Measurements from ENCODE around the gene OR2T10. TPM values are rescaled to one million over a fixed set of nuclear protein-coding genes. Genes with fewer than 3 reads are reported as not detected.

The OR2T10 gene
- polyA plus RNA-seq, 3 donors from 2014 or later = not detected

GRCh38 chr1:248622570-248623001 lies 25.1 kb upstream of the OR2T10 start:
- Mint-ChIP-seq H3K27me3 (ENCODE audit: low read depth in 3 of 3) (peaks cover 0 to 2% (median 0%) of the 10 kb centered on the region in 3 donors), H3K27ac (no peak overlapping the region), H3K36me3 (no peaks in the 10 kb centered on the region), H3K9me3 (no peaks in the 10 kb centered on the region), H3K4me1 (no peaks in the 10 kb centered on the region), H3K4me3 (no peak overlapping the region)
- peak in 1 of 3 donors; percentile 8 for DNase-seq

GRCh38 chr1:248621770-248622169 lies 24.3 kb upstream of the OR2T10 start:
- H3K9me3 Mint-ChIP-seq = no peaks in the 10 kb centered on the region
- DNase-seq = no peak
- H3K27me3 Mint-ChIP-seq (ENCODE audit: low read depth in 3 of 3) = peaks cover 0 to 2% (median 0%) of the 10 kb centered on the region in 3 donors
- no peaks in the 10 kb centered on the region for H3K36me3 Mint-ChIP-seq
- H3K4me1 Mint-ChIP-seq = no peaks in the 10 kb centered on the region
- H3K4me3 Mint-ChIP-seq = no peak overlapping the region
- H3K27ac Mint-ChIP-seq = no peak overlapping the region

DNA sequence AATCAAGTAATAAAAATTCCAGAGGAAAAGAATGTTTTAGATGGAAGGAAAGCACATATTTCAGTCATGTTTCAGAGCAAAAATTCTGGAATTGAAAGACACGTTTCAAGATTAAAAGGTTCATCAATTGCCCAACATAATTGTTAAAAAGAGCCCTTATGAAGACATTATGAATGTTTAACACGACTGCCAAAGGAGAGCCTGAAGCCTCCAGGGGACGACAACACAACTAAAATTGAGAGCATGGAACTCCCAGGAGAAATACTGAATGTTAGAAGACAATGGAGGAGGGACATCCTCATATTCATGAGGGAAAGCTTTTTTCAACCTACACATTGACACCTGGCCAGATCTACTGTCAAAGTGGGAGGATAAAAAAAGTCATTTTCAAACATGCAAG lies 21.4 kb upstream of the OR2T10 start:
- Mint-ChIP-seq H3K9me3 (no peaks in the 10 kb centered on the region), H3K36me3 (no peaks in the 10 kb centered on the region), H3K27ac (no peak overlapping the region), H3K4me1 (no peaks in the 10 kb centered on the region), H3K27me3 (ENCODE audit: low read depth in 3 of 3) (peaks cover 0 to 9% (median 1%) of the 10 kb centered on the region in 3 donors), H3K4me3 (no peak overlapping the region)
- DNase-seq = peak in 2 of 3 donors; percentile 6 to 11

GRCh38 chr1:248618119-248618518 lies 20.6 kb upstream of the OR2T10 start:
- Mint-ChIP-seq H3K27ac (peak overlapping the region in 1 of 6 donors; percentile 22), H3K4me3 (no peak overlapping the region), H3K36me3 (no peaks in the 10 kb centered on the region), H3K27me3 (ENCODE audit: low read depth in 3 of 3) (peaks cover 0 to 9% (median 1%) of the 10 kb centered on the region in 3 donors), H3K9me3 (no peaks in the 10 kb centered on the region), H3K4me1 (no peaks in the 10 kb centered on the region)
- no peak for DNase-seq

DNA sequence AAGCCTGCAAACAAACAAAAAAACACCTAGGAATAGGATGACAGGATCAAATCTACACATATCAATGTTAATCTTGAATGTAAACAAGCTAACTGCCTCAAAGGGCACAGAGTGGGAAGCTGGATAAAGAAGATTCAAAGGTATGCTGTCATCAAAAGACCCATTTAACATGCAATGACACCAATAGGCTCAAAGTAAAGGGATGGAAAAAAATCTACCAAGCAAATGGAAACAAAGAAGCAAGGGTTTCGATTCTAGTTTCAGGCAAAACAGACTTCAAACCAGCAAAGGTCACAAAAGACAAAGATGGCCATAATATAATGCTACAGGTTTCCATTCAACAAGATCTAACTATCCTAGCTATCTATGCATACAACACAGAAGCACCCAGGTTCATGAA lies 16.2 kb upstream of the OR2T10 start:
- Mint-ChIP-seq H3K9me3 (no peaks in the 10 kb centered on the region), H3K36me3 (no peaks in the 10 kb centered on the region), H3K4me1 (no peaks in the 10 kb centered on the region), H3K4me3 (no peak overlapping the region), H3K27me3 (ENCODE audit: low read depth in 3 of 3) (peaks cover 0 to 9% (median 1%) of the 10 kb centered on the region in 3 donors), H3K27ac (no peak overlapping the region)
- DNase-seq = no peak

DNA sequence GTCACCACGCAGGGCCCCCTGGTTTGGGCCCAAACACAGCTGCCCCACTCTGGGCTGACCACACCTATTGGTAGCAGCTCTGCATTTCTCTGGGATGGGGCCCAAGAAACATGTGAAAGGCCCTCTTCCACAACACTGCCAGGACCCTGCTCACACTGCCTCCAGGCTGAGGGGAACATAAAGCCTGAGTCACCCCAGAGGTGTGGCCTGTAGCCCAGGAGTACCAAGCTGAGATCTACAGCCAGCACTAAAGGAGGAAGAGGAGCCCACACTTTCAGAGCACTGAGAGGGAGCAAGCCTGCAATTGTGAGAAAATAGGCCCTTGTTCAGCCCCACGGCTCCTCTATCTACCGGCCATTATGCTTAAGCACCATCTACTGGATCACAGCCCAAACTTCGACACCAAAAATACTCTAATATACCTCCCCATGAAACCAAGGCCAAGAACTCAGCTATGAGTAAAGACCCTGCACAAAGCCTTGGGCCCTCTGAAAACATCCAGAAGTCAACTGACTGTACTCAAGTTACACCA lies 14.4 kb upstream of the OR2T10 start:
- Mint-ChIP-seq H3K4me1 (no peaks in the 10 kb centered on the region), H3K27me3 (ENCODE audit: low read depth in 3 of 3) (peaks cover 0 to 12% (median 1%) of the 10 kb centered on the region in 3 donors), H3K9me3 (no peaks in the 10 kb centered on the region), H3K4me3 (no peak overlapping the region), H3K36me3 (no peaks in the 10 kb centered on the region), H3K27ac (no peak overlapping the region)
- no peak for DNase-seq

DNA sequence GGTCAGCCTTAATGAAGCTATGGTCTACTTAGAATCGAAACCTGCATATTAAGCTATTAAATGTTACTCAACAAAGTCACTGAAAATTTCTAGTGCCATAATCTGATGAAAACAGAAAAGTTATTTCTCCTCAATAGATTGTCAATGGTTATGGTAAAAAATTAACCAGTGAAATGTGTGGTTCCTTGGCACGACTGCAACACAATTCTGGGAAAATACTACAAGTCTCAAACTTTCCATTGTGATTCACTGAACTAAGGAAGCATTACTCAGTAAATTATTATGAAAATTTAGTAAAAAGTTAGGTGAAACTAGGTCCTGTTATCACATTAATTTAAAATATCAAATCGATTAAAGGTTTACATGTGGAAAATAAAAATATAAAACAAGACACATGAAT lies 12.8 kb upstream of the OR2T10 start:
- H3K4me3 Mint-ChIP-seq = no peak overlapping the region
- no peaks in the 10 kb centered on the region for H3K4me1 Mint-ChIP-seq
- no peak for DNase-seq
- H3K27me3 Mint-ChIP-seq (ENCODE audit: low read depth in 3 of 3) = peaks cover 2 to 14% (median 3%) of the 10 kb centered on the region in 3 donors
- H3K36me3 Mint-ChIP-seq = no peaks in the 10 kb centered on the region
- H3K27ac Mint-ChIP-seq = no peak overlapping the region
- no peaks in the 10 kb centered on the region for H3K9me3 Mint-ChIP-seq

DNA sequence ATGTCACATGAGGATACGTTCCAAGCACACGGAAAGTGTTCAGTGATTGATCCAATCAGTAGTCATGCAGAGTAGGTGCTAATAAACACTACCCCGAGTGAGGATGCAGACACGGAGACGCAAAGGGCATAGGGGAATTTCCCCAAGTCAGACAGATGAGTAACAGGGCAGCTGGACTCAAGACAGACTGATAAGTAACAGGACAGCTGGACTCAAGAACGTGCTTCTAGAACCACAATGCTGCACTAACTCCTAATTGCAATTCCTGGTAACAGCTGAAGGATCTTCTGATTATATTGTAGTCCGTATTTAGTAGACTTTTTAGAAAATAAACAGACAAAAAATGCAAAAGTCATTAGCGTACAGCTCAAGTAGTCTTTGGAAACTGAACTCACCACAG lies 1.9 kb upstream of the OR2T10 start:
- no peak overlapping the region for H3K27ac Mint-ChIP-seq
- DNase-seq = no peak
- no peaks in the 10 kb centered on the region for H3K9me3 Mint-ChIP-seq
- H3K27me3 Mint-ChIP-seq (ENCODE audit: low read depth in 3 of 3) = peaks cover 2 to 5% (median 2%) of the 10 kb centered on the region in 3 donors
- H3K36me3 Mint-ChIP-seq = no peaks in the 10 kb centered on the region
- no peaks in the 10 kb centered on the region for H3K4me1 Mint-ChIP-seq
- H3K4me3 Mint-ChIP-seq = no peak overlapping the region

- Mint-ChIP-seq H3K27ac (no peak overlapping the region), H3K36me3 (no peaks in the 10 kb centered on the region), H3K4me3 (no peak overlapping the region), H3K4me1 (no peaks in the 10 kb centered on the region), H3K27me3 (ENCODE audit: low read depth in 3 of 3) (peaks cover 2 to 5% (median 2%) of the 10 kb centered on the region in 3 donors), H3K9me3 (no peaks in the 10 kb centered on the region)
- no peak for DNase-seq
Measured at GRCh38 chr1:248596615-248597014, 885 bp downstream of the OR2T10 start.

DNA sequence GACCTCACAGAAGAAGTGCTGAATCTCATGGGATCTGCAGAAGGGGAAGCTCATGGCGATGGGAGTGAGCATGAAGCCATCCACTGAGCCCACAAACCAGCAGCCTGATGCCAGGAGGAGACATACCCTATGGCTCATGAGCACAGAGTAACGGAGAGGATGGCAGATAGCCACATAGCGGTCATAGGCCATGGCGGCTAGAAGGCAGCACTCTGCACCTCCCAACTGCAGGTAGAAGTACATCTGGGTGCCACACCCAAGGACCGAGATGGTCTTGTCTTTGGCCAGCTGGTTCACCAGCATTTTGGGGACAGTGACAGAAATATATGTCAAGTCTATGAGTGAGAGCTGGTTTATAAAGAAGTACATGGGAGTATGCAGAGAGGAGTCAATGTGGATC lies 4.3 kb downstream of the OR2T10 start:
- Mint-ChIP-seq H3K36me3 (no peaks in the 10 kb centered on the region), H3K27me3 (ENCODE audit: low read depth in 3 of 3) (peaks cover 0 to 3% (median 0%) of the 10 kb centered on the region in 3 donors), H3K4me3 (no peak overlapping the region), H3K4me1 (no peaks in the 10 kb centered on the region), H3K9me3 (peaks cover 0 to 2% (median 0%) of the 10 kb centered on the region in 6 donors), H3K27ac (no peak overlapping the region)
- no peak for DNase-seq

DNA sequence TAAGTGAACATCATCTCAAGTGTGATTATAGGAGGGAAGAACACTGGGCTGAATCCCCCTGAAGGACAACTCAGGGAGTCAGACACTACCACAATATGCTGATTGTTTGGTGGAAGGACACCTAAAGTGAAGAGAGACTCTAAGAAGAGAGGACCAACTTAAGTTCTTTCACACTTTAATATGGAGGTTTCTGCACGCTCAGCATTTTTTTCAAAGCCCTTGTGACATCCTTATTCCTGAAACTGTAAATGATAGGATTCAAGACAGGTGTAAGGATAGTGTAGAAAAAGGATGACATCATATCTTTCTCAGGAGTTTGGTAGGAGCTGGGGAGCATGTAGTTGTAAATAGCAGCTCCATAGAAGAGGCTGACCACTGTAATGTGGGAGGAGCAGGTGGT lies 4.8 kb downstream of the OR2T10 start:
- H3K27me3 Mint-ChIP-seq (ENCODE audit: low read depth in 3 of 3) = peaks cover 0 to 3% (median 0%) of the 10 kb centered on the region in 3 donors
- no peak overlapping the region for H3K27ac Mint-ChIP-seq
- peaks cover 0 to 2% (median 0%) of the 10 kb centered on the region in 6 donors for H3K9me3 Mint-ChIP-seq
- H3K4me1 Mint-ChIP-seq = no peaks in the 10 kb centered on the region
- H3K36me3 Mint-ChIP-seq = no peaks in the 10 kb centered on the region
- no peak overlapping the region for H3K4me3 Mint-ChIP-seq
- DNase-seq = no peak

- H3K4me3 Mint-ChIP-seq = no peak overlapping the region
- peaks cover 2 to 4% (median 3%) of the 10 kb centered on the region in 3 donors for H3K27me3 Mint-ChIP-seq (ENCODE audit: low read depth in 3 of 3)
- no peak for DNase-seq
Measured at GRCh38 chr1:248590055-248590454, 7.4 kb downstream of the OR2T10 start.

DNA sequence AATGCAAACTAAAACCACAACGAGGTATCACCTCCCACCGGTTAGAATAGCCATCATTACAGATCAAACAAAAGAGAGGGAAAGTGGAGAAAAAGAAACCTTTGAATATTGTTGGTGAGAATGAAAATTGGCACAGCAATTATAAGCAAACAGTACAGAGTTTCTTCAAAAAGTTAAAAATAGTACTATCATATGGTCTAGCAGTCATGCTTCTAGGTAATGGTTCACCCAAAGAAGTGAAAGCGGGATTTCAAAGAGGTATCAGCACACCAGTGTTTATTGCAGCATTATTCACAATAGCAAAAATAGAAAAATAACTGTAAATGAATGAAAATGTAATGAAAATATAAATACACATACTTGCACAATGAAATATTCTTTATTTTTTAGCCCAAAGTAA lies 8.2 kb downstream of the OR2T10 start:
- Mint-ChIP-seq H3K27ac (no peak overlapping the region), H3K36me3 (no peaks in the 10 kb centered on the region), H3K9me3 (peaks cover 0 to 5% (median under 1%) of the 10 kb centered on the region in 6 donors), H3K4me1 (no peaks in the 10 kb centered on the region), H3K4me3 (no peak overlapping the region), H3K27me3 (ENCODE audit: low read depth in 3 of 3) (peaks cover 2 to 4% (median 3%) of the 10 kb centered on the region in 3 donors)
- no peak for DNase-seq

More at GRCh38 chr1:248590055-248590454, 7.4 kb downstream of the OR2T10 start:
- H3K27ac Mint-ChIP-seq = no peak overlapping the region
- H3K36me3 Mint-ChIP-seq = no peaks in the 10 kb centered on the region
- H3K4me1 Mint-ChIP-seq = no peaks in the 10 kb centered on the region
- peaks cover 0 to 5% (median under 1%) of the 10 kb centered on the region in 6 donors for H3K9me3 Mint-ChIP-seq

DNA sequence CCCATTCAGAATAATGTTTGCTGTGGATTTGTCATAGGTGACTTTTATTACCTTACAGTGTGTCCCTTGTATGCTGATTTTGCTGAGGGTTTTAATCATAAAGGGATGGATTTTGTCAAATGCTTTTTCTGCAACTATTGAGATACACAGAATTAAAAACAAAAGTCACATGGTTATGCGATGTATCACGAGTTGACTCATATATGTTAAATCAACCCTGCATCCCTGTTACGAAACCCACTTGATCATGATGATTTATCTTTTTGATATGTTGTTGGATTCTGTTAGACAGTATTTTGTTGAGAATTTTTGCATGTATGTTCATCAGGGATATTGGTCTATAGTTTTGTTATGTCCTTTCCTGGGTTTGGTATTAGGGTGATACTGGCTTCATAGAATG lies 12.2 kb downstream of the OR2T10 start:
- Mint-ChIP-seq H3K27ac (no peak overlapping the region), H3K9me3 (peaks cover 0 to 5% (median 2%) of the 10 kb centered on the region in 6 donors), H3K27me3 (ENCODE audit: low read depth in 3 of 3) (peaks cover 2 to 4% (median 3%) of the 10 kb centered on the region in 3 donors), H3K4me1 (no peaks in the 10 kb centered on the region), H3K36me3 (no peaks in the 10 kb centered on the region), H3K4me3 (no peak overlapping the region)
- DNase-seq = no peak

Measured in immature natural killer cell (primary cell).